Ascending aorta (tissue), 2 donors: Measurements from ENCODE around the gene OMD. TPM values are rescaled to one million over a fixed set of nuclear protein-coding genes. Genes with fewer than 3 reads are reported as not detected.

ENCODE experiments used
- DNase-seq, 2 donors: peaks; one replicate each; pipeline ENCODE4 v3.0.0-alpha.2; 2019; ENCODE audit warnings: low spot score in 2 of 2
- H3K27ac ChIP-seq, 2 donors: fragments of 200-600 bp; sonication (generic); one replicate each; pipeline ENCODE4 v1.5.1; 2016 to 2017; ENCODE audit warnings: mild to moderate bottlenecking in 1 of 2
- H3K27me3 ChIP-seq: fragments of 200-600 bp; sonication (generic); one replicate; pipeline ENCODE4 v1.5.1; 2017
- H3K36me3 ChIP-seq, 2 donors: fragments of 200-600 bp; sonication (generic); one replicate each; pipeline ENCODE4 v1.5.1; 2016
- H3K4me1 ChIP-seq, 2 donors: fragments of 200-600 bp; sonication (generic); one replicate each; pipeline ENCODE4 v1.5.1; 2016 to 2017; ENCODE audit warnings: mild to moderate bottlenecking in 1 of 2
- H3K4me3 ChIP-seq, 2 donors: fragments of 200-600 bp; sonication (generic); one replicate each; pipeline ENCODE4 v1.5.1; 2016 to 2017; ENCODE audit warnings: mild to moderate bottlenecking in 1 of 2
- H3K9me3 ChIP-seq, 2 donors: fragments of 200-600 bp; sonication (generic); one replicate each; pipeline ENCODE4 v1.5.1; 2016
- intact Hi-C: fragments of 100-400 bp; cut with DNase I; formaldehyde crosslinking; loops from one replicate; pipeline ENCODE4 v1.15.1; 2023
- total RNA-seq: library from RNA; depleted of rRNA; stranded (reverse); fragments of >200 nt; gene quantifications from one replicate; pipeline ENCODE4 v1.1.0, GENCODE V29; 2016
- TF ChIP-seq, protein P1 (sequence below), 3 experiments: fragments of 200-600 bp in 2 of 3; fragments of 450-650 bp in 1 of 3; sonication (generic) in 2 of 3; IDR thresholded peaks; one replicate each; pipeline ENCODE4 v1.5.1; 2016 to 2019; ENCODE audit warnings: antibody characterized with exemption in 3 of 3, mild to moderate bottlenecking in 1 of 3, moderate library complexity in 1 of 3

The OMD gene
- total RNA-seq, 1 donor from 2014 or later = 36.2 TPM

DNA sequence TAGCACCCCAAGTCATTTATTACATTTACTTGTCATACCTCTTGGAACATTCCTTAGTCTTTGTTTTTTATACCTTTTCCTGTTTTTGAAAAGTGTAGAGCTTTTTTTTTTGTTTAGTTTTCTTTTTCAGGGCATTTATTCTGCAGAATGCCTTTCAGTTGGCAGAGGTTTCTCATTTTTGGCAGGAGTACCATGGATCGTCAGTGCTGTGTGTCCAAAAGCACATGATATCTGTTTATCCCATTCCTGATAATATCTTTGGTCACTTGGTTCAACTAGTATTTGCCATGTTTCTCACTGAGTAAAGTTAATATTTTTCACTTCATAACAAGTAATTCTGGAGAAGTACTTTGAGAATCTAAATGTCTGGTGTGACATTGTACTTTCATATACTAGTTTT lies 30.6 kb downstream of the OMD start:
- DNase-seq = no peak
- Histone ChIP-seq H3K4me1 (peaks cover 3 to 16% of the 10 kb centered on the region in 2 donors), H3K27me3 (no peaks in the 10 kb centered on the region), H3K9me3 (no peaks in the 10 kb centered on the region), H3K36me3 (peaks cover 20 to 38% of the 10 kb centered on the region in 2 donors), H3K4me3 (peak overlapping the region in 1 of 2 donors; percentile 46), H3K27ac (peak overlapping the region; percentile 47 to 83)
- intact Hi-C loops = loop anchor here (5.0 kb wide), 1 partner anchor 41 kb away; no protein-coding TSS in a partner anchor
- TF ChIP-seq, protein P1, sequence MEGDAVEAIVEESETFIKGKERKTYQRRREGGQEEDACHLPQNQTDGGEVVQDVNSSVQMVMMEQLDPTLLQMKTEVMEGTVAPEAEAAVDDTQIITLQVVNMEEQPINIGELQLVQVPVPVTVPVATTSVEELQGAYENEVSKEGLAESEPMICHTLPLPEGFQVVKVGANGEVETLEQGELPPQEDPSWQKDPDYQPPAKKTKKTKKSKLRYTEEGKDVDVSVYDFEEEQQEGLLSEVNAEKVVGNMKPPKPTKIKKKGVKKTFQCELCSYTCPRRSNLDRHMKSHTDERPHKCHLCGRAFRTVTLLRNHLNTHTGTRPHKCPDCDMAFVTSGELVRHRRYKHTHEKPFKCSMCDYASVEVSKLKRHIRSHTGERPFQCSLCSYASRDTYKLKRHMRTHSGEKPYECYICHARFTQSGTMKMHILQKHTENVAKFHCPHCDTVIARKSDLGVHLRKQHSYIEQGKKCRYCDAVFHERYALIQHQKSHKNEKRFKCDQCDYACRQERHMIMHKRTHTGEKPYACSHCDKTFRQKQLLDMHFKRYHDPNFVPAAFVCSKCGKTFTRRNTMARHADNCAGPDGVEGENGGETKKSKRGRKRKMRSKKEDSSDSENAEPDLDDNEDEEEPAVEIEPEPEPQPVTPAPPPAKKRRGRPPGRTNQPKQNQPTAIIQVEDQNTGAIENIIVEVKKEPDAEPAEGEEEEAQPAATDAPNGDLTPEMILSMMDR (IDR thresholded peaks at IDR 0.05) = no peak

GRCh38 chr9:92392690-92393089 lies 31.6 kb downstream of the OMD start:
- TF ChIP-seq, protein P1 (IDR thresholded peaks at IDR 0.05) = no peak
- peak overlapping the region; percentile 47 to 83 for H3K27ac ChIP-seq
- H3K36me3 ChIP-seq = peaks cover 13 to 31% of the 10 kb centered on the region in 2 donors

DNA sequence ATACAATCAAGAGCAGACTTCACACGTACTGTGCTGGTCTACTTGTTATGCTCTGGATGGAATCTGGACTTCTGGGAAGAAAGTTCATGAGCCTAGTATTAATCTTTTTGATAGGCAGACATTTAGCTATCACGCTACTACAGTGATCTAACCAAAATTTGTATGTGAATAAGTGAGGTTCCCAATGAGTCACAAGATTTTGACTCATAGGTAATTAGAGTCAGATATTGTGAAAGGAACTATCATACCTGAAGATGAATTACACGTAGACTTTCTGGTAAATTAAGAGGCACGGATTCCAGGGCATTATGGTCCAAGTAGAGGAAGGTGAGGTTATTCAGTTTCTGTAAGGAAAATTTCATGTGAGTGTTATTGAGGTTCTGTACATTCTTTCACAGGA lies 38.3 kb downstream of the OMD start:
- H3K27ac ChIP-seq = peak overlapping the region; percentile 83 to 87
- DNase-seq = no peak
- H3K36me3 ChIP-seq = peaks cover 0 to 9% of the 10 kb centered on the region in 2 donors
- TF ChIP-seq, protein P1 (IDR thresholded peaks at IDR 0.05) = no peak
- peaks cover 0 to 23% of the 10 kb centered on the region in 2 donors for H3K4me1 ChIP-seq
- H3K27me3 ChIP-seq = no peaks in the 10 kb centered on the region
- H3K9me3 ChIP-seq = no peaks in the 10 kb centered on the region
- H3K4me3 ChIP-seq = no peak overlapping the region
- intact Hi-C loops = loop anchor here (2.0 kb wide), 1 partner anchor 19 kb away; the partner anchor contains the start of gene OGN

More at GRCh38 chr9:92392690-92393089, 31.6 kb downstream of the OMD start:
- H3K4me3 ChIP-seq = no peak overlapping the region
- intact Hi-C loops = loop anchor here (5.0 kb wide), 1 partner anchor 40 kb away; no protein-coding TSS in a partner anchor
- no peaks in the 10 kb centered on the region for H3K27me3 ChIP-seq
- H3K9me3 ChIP-seq = no peaks in the 10 kb centered on the region
- no peak for DNase-seq
- H3K4me1 ChIP-seq = peaks cover 3 to 17% of the 10 kb centered on the region in 2 donors

DNA sequence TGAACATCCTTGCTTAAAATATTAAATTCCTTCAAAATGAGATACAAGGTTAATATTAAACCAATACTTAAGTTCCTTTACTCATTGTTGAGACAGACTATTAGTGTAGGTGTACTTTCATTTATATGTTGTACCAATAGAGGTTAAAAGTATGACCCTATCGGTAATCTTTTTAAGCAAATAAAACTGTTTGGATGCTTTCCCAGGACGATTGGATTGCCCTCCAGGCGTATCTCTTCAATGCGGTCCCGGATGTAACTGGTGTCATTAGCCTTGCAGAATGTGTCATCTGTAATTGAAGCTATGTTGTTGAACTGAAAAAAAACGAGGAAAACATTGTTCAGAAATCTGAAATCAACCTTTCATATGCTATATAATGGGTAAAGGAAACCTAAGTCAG lies 38.8 kb downstream of the OMD start:
- no peak for DNase-seq
- peak overlapping the region in 1 of 2 donors; percentile 7 for H3K4me3 ChIP-seq
- peak overlapping the region; percentile 83 to 87 for H3K27ac ChIP-seq
- H3K4me1 ChIP-seq = peaks cover 0 to 23% of the 10 kb centered on the region in 2 donors
- H3K27me3 ChIP-seq = no peaks in the 10 kb centered on the region
- no peaks in the 10 kb centered on the region for H3K9me3 ChIP-seq
- TF ChIP-seq, protein P1 (IDR thresholded peaks at IDR 0.05) = no peak
- intact Hi-C loops = no loop called here
- peaks cover 0 to 9% of the 10 kb centered on the region in 2 donors for H3K36me3 ChIP-seq

- peaks cover 0 to 21% of the 10 kb centered on the region in 2 donors for H3K4me1 ChIP-seq
- TF ChIP-seq, protein P1 (IDR thresholded peaks at IDR 0.05) = no peak
- peak overlapping the region; percentile 83 to 87 for H3K27ac ChIP-seq
- H3K27me3 ChIP-seq = no peaks in the 10 kb centered on the region
- peaks cover 0 to 9% of the 10 kb centered on the region in 2 donors for H3K36me3 ChIP-seq
- peak overlapping the region in 1 of 2 donors; percentile 7 for H3K4me3 ChIP-seq
- DNase-seq = no peak
- intact Hi-C loops = no loop called here
- no peaks in the 10 kb centered on the region for H3K9me3 ChIP-seq
Observed at GRCh38 chr9:92385001-92385400, 39.3 kb downstream of the OMD start.
